COLO829 (cell line): ENCODE results near the gene LSS.
"Not testable (repeated sequence)": the region's sequence is repeated elsewhere in the genome, so short reads cannot be mapped to it uniquely, and the experiment has no call there.

Experiments
- DNase-seq: peaks from one replicate; pipeline ENCODE4 v3.0.0; 2012; ENCODE audit warnings: low spot score

The LSS gene

DNA sequence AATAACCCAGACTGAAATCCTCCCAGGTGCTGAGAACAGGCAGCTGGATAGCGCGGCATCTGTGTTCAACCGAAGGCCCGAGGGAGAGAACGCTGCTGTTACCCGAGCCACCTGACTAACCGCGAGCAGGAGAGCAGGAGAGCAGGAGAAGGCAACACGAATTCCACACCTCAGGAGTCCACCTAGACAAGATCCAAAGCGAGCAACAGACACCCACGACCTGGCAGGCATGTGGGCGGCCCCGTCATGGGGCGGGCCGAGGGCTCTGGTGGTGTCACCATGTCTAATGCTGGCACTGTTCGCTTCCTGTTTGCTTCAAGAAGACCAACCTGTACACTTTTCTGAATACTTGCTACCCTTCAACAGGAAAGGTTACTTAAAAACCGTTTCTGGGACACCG is 23.4 kb downstream of the LSS start:
- no peak for DNase-seq

DNA sequence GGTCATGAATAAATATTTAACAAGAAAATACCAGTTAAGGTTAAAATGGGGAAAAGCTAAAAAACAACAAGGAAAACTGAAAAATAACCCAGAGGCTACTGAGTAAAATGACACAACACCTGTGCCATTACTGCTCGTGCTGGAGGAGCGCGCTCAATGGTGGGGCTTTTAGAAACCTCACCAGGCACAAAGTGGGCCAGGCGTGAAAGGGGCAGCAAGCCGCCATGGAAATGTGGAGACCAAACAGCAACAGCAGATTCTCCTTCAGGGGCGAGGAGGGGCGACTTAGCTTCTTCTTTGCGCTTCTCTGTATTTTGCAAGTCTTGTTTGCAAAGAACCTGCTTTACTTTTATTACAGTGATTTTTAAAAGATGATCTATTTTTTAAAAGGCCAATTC is 25.4 kb downstream of the LSS start:
- no peak for DNase-seq

DNA sequence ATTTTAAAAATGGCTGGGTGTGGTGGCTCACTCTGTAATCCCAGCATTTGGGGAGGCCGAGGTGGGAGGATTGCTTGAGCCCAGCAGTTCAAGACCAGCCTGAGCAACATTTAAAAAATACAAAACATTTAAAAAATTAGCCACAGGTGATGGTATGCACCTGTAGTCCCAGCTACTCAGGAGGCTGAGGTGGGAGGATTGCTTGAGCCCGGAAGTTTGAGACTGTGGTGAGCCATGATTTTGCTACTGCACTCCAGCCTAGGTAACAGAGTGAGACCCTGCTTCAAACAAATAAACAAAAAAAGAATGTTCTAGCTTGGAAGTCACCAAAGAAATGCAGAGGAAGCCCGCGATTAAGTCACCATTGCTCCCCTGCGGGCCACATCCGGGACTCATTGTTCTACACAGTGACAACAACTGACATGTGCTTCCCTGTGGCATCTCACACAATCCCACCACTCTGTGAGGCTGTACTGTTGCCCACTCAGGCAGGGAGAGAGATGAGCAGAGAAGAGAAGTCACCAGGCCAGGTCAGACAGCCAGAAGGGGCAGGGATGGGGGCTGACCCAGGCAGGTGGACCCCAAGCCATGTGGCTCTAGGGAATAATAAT is 25.9 kb downstream of the LSS start:
- DNase-seq, result no peak

DNA sequence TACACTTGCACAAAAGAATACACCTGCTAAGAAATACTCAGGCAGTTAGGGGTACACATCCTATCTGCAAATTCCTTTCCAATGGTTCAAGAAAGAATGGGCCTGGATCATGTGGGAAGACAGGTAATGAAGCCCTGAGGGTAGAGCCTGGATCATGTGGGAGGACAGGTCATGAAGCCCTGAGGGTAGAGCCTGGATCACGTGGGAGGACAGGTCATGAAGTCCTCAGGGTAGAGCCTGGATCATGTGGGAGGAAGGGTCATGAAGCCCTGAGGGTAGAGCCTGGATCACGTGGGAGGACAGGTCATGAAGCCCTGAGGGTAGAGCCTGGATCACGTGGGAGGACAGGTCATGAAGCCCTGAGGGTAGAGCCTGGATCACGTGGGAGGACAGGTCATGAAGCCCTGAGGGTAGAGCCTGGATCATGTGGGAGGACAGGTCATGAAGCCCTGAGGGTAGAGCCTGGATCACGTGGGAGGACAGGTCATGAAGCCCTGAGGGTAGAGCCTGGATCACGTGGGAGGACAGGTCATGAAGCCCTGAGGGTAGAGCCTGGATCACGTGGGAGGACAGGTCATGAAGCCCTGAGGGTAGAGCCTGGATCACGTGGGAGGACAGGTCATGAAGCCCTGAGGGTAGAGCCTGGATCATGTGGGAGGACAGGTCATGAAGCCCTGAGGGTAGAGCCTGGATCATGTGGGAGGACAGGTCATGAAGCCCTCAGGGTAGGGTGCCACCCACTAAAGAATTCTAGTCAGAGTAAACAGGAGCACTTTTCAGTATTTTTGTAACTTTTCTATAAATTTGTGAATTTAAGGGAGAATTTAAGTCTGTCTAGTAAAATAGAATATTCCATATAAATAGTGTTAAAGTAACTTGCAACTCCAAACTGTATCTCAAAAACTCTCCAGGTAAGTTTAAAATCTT is 27.4 kb downstream of the LSS start:
- not testable (repeated sequence) for DNase-seq

DNA sequence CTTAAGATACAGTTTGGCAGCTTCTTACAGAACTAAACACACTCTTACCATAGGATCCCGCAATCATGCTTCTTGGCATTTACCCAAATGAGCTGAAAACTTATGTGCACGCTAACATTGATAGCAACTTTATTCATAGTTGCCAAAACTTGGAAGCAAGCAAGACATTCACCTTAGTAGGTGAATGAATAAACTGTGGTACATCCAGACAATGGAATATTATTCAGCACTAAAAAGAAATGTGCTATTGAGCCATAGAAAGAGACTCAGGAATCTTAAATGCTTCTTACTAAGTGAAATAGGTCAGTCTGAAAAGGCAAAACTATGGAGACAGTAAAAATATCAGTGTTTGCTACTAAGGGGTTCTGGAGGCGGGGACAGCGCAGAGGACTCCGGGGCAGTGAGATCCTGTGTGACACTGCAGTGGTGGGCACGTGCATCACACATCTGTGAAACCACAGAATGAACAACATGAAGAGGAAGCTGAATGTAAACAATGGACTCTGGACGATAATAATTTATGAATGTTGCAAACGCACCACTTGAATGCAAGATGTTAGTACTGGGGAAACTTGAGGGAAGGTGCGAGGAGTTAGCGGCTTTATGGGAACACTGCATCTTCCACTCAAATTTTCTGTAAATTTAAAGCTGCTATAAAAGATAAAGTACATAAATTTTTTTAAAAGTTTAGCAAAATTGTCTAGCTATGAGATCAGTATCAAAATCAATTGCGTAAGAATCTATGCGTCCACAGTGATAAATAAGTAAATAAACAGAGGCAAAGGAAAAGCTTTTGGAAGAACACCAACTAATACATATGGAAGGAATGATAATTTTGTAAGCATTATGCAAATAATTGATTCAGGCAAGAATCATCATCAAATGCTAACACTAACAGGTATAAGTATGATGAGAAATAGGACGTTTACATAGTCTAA is 28.9 kb downstream of the LSS start:
- no peak for DNase-seq

DNA sequence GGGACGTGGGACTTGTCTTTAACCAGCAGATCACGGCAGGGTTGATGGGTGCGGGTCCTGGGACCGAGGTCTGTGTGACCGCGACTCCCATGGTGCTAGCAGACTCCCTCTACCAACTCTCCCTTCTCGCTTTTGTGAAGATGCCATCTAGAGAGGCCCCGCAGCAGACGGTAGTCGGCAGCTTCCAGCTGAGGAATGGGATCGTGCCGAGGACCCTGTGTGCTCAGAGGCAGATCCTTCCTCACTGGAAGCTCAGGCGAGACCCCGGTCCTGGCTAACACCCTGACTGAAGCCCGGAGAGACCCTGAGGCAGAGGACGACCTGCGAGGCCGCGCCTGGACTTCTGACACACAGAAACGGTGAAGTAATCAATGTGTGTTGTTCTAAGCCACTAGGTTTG is 31.8 kb downstream of the LSS start:
- no peak for DNase-seq

DNA sequence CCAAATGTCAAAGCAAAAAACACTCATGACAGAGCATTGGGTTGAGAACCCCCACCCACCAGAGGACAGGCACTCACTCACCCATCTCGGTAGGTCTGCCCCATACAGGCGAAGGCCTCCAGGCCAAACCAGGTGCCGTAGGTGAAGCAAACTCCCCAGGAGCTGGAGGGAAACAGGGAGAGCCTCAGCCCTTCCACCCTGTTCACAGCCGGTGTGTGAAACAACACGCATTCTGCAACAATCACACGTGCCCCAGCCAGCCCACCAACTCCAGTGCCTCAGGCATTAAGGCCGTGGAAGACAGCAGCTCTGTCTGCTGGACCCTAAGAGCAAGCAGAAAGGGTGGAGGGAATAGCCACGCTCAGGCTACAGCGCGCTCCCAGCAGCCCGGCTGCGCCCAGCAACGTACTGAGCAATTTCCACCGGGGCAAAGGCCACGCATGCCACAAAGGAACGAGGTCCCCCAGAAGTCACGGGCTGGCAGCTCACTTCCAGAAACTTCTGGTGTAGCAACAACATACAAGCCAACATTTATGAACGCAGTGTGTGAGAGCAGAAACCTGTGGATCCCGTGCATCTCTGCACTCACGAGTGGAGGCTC is 32.9 kb downstream of the LSS start:
- DNase-seq, result no peak

DNA sequence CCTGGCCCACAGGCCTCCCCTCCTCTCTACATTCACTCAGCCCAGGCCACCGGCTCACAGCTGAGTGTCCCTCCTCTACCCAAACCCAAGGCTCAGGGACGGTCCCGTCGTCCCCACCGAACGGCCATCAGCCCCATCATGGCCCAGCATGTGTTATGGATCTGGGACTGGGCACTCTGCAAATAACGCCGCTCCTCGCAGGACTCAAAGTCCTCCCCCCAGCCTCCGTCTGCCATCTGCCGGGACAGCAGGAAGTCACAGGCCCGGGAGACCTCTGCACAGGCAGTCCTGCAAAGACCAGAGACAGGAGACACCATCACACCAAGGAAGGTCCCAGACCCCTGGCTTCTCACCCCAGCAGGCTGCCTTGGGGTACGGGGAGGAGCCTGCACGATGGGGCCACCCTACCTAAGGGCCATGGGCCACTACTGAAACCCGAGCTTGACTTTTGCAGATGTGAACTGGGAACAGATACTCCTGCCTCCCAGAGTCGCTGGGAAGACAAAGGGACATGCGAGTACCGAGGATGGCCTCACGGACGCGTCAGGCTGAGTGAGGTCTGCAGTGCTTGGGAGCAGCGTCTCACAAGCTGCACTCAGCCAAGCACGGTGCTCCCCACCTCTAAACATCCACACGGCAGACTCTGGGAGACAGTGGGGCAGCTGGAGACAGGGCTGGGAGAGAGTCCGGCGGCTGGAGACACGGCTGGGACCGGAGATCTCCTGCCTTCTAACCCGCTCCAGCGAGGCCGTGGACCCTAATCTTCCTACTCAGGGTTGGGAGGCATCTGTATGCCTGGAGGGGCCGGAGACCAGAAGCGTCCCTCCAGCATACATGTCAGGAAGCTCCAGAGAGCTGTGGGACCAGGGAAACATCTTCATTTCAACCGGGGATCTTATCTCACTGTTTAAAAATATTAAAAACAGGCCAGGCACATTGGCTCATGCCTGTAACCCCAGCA is 33.9 kb downstream of the LSS start:
- DNase-seq, result no peak

DNA sequence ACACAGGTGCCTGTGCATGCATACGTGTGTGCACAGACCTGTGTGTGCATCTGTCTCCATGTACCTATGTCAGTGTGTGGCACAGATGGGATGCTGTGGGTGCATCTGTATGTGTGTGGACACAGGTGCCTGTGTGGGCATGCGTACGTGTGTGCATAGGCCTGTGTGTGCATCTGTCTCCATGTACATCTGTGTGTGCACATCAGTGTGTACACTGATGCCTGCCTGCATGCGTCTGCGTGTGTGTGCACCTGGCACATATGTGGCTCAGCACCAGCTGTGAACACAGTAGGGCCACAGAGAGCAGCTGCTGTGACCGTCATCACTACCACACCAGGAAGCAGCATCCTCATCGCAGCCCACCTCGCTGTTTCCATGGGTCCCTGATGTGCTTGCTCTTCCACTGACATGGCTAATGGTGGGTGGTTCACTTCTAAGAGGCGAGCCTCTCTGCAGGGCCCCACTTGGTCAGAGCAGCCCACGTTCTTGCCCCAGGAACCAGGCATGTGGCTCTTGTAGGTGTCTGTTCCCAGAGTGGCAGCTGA is 34.7 kb downstream of the LSS start:
- no peak for DNase-seq

DNA sequence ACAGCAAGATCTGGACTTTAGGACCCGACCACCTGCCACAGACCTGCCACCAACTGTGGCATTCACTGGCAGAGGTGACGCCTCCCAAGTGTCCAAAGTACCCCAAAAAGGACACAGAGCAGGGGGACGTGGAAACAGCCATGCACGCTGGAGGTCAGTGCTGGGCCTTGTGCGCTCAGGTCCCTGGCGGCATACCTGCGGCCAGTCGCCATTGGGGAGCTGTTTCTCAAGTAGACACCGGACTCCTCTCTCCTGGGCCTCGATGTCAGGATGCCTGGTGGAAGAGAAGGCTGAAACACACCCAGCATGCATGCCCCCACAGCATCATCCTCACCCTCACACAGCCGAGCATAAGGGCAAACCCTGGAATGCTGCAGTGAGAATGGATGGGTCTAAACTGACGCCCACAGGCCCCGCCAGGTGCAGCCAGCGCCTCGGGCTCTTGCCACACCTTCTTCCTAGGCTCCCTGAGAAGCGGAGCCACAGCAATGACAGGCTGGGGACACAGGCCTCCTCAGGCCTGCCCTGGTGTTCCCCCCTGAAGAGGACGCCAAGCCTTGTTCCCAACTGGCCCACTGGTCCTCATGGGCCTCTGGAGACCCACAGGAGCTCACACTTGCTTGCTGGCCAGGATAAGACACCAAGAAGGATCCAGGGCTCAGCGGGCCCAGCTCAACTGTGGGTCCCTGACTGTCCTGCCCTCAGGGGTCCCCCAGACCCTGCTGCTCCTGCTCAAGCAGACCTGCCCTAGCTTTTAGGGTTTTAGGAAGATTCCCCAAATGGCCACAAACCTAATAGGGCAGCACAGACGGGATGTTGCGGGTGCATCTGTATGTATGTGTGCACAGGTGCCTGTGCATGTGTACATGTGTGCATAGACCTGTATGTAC is 36.6 kb downstream of the LSS start:
- DNase-seq, result no peak

DNA sequence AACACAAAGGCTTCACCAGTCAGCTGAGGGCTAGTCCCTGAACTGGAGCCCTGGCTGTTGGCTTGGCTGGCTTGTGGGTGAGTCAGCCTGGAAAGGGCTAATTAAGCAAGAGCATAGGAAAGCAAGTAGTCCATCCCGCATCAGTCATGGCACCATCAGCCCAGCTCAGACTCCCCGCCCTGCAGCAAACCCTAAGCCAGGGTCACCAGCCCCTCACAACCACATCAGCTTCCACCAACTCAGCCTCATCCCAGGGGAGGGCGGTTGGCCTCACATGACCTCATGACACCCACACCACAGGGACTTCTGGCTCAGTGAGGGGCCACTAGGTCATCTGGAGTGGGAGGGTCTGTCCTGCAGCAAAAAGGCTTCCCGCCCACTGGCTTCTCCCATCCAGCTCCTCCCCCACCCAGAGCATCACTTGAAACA is 37.3 kb downstream of the LSS start:
- DNase-seq, result peak; percentile 33

DNA sequence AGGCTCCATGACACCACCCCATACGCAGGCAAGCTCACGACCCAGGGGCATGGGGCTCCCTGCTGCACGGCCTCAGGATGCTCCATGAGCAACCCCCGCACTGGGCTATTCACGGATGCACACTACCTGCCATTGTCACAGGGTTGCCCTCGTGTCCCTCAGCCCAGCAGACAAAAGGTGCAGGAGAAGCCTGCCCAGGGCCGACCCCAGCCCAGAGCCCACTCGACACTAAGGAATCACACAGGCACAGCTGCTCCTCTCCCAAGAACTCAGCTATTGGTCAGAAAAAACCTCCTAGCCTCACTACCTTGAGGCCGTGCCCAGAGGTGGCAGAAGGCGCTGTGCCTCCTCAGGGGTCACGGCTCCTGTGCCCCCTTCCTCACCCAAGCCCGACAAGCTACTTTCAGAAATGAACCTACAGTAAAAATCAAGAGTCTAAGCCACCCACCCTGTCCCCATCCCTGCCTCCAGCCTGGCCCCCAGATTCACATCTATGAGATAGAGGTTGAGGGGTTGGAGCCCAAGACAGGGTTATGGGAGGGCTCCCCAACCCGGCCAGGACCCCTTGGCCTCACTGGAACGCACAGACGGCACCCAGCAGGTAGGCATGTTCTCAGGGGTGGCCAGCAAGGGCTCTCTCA is 38.0 kb downstream of the LSS start:
- DNase-seq, result no peak

DNA sequence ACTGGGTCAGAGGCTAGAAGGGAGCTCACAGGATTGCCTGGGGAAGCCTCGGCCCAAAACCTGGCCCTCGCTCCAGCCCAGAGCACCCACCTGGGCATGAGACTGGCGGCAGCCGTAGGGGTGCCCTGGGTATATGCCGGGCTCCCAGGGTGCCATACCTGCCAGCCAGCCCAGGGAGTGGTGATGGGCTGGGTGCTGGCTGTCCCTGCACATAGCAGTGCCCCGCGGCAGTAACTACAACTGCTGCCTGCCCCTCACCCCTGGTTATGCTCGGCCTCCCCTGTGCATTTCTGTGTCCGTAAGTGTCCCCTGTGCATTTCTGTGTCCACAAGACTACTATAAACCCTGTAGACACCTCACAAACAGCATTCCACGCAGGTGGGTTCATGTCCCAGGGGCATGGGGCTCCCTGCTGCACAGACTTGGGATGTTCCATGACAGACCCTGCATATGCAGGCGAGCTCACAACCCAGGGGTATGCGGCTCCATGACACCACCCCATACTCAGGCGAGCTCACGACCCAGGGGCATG is 38.5 kb downstream of the LSS start:
- no peak for DNase-seq

DNA sequence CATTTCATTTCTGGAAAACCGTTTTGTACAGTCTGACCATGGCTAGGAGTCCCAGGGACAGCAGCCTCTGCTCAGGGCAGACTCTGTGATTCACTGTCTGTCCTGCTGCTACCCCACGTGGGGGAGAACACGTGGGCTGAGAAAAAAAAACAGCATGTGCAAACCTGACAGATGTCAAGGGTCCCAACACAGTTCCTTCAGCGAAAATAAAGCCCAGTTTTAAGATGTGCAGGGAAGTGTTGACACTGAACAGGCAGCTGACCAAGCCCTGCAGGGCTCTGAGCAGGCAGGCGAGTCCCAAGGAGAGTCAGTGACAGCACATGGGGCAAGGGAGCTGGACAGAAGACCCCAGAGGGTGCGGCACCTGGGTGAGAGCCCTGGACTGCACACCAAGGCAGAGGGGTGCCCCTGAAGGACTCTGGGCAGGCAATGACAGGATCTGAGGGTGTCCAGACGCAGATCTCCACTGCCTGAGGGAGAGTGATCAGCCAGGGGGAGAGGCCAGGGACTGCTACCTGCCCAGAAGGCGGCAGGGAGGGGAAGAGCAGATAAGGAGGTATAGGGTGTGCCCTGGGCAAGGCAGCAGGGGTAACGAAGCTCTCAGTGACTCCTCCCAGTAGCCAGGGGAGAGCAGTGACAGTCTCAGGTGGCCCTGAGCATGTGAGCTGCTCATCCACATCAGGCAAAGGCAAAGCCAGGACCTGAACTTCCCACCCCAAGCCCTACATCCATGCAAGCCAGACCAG is 39.2 kb downstream of the LSS start:
- DNase-seq, result no peak

DNA sequence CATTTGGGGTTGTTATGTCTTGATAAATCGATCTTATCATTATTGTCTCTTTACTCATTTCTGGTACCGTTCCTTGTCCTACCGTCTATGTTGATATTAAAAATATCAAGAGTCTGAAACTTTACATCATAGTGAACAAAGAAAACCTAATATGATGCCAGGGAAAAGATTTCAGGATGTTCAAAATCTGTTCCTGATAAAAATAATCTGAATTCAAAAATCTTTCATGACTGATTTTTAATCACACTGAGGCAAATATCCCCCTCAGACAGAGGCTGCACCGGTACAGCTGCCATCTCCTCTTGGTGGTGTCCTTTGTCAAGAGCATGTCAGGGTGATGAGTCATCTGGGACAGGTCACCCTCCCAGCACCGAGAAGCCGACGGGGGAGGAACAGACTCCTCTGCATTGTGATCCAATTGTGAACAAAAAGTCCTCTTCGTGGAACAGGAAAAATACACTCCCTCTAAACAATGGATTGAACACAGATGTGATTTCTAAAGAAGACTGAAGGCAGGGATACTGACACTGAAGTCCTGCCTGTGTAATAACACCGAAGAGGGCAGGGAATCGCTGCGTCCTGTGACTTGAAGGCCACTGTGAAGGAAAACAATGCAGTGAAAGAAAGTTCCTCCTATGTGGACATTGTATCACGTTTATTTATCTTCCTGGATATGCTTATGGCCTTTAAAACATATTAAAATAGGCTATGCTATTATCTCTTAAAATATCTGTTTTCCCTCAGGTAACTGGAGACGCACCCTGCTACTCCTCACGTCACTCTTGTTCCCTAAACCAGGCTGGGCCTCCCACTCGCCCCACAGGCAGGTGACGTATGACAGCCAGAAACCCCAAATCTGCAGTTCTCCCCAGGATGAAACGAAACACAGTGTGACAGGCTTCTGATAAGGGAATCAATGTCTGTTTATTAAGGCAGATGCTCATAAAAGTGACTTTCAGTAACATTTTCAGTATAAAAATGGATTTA is 40.1 kb downstream of the LSS start:
- peak; percentile 8 for DNase-seq

DNA sequence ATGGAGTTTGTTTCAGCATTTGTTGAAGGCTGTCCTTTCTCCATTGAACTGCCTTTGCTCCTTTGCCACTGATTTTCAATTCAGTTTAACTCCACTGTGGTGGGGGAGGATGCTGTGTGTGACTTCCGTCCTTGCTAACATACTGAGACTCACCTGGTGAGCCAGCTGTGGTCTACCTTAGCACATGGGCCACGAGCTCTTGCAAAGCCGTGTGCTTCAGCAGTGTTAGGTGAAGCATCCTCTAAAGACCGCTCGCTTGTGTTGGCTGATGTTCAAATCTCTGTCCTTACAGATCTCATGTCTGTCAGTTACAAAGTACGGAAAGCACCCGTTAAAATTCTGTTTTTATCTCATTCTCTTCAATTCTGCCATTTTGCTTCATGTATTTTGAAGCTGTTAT is 40.8 kb downstream of the LSS start:
- DNase-seq, result no peak

DNA sequence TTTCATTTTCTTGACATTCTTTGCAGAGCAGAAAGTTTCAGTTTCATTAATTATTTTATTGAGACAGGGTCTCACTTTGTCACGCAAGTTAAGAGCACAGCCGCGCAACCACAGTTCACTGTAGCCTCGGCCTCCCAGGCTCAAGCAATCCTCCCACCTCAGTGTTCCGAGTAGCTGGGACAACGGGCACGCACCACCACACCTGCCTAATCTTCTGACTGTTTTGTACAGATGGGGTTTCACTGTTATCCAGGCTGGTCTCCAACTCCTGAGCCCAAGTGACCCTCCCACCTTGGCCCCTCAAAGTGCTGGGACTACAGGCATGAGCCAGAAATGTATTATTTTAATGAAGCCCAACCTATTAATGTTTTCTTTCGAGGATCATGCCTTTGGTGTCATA is 41.3 kb downstream of the LSS start:
- DNase-seq, result no peak
